Activated CD4-positive, alpha-beta T cell treated with anti-CD3 and anti-CD28 coated beads for 36 hours (primary cell): ENCODE results near the gene GRWD1. TPM values are rescaled to one million over a fixed set of nuclear protein-coding genes. Genes with fewer than 3 reads are reported as not detected.

Source experiments
- ATAC-seq: fragments of 200-7000 bp; cut with Tn5 transposase; one replicate; pipeline ENCODE4 v1.10.0; 2021; ENCODE audit warnings: mild to moderate bottlenecking, moderate library complexity
- CTCF ChIA-PET: fragments of 350-600 bp; sonication (Branson Sonifier 250); formaldehyde crosslinking; loops from one replicate; lab custom pipeline; 2021; ENCODE audit warnings: antibody characterized with exemption; lab: Charles Lee
- POLR2A ChIA-PET: fragments of 350-600 bp; sonication (Branson Sonifier 250); formaldehyde crosslinking; loops from one replicate; lab custom pipeline; 2021; ENCODE audit warnings: antibody characterized with exemption, inconsistent platforms; lab: Charles Lee
- DNase-seq: peaks from one replicate; pipeline ENCODE4 v3.0.0-alpha.2; 2020
- H3K27ac Mint-ChIP-seq: one replicate; pipeline ENCODE4 v1.8.0; 2021; ENCODE audit warnings: mixed read lengths
- H3K27me3 Mint-ChIP-seq: one replicate; pipeline ENCODE4 v1.8.0; 2021; ENCODE audit warnings: mixed read lengths
- H3K36me3 Mint-ChIP-seq: one replicate; pipeline ENCODE4 v1.8.0; 2021; ENCODE audit warnings: low read depth, mixed read lengths
- H3K4me1 Mint-ChIP-seq: one replicate; pipeline ENCODE4 v1.8.0; 2021; ENCODE audit warnings: mixed read lengths
- H3K4me3 Mint-ChIP-seq: one replicate; pipeline ENCODE4 v1.8.0; 2021; ENCODE audit warnings: mild to moderate bottlenecking, moderate library complexity, mixed read lengths
- H3K9me3 Mint-ChIP-seq: one replicate; pipeline ENCODE4 v1.8.0; 2021; ENCODE audit warnings: low read depth, mixed read lengths
- intact Hi-C, 2 experiments: fragments of 100-400 bp; cut with DNase I in 1 of 2; cut with micrococcal nuclease in 1 of 2; formaldehyde crosslinking; loops; one replicate each; pipeline versions ENCODE4 v1.14.2 to v1.15.1; 2022 to 2024; cut with DNase I, micrococcal nuclease
- total RNA-seq, 2 experiments: library from RNA; stranded (reverse); gene quantifications; one replicate each; pipeline ENCODE4 v1.2.3, GENCODE V29; 2021

GRWD1 gene
- total RNA-seq, 2 experiments from 2014 or later: 43.4 to 51.3 TPM

- ChIA-PET POLR2A (interaction anchor here (0.6 kb wide), 1 partner anchor 26 kb away, joined by 4 read pairs; no protein-coding TSS in a partner anchor), CTCF (interaction anchor here (0.6 to 1.5 kb wide), 7 partner anchors 9 to 164 kb away, joined by 3 to 4 read pairs (median 3); no protein-coding TSS in a partner anchor)
- H3K4me3 Mint-ChIP-seq: peak overlapping the region; percentile 86
- no peaks in the 10 kb centered on the region for H3K9me3 Mint-ChIP-seq
- peak; percentile 31 for DNase-seq
- peaks cover 37% of the 10 kb centered on the region for H3K4me1 Mint-ChIP-seq
- H3K27me3 Mint-ChIP-seq: peaks cover 20% of the 10 kb centered on the region
- H3K27ac Mint-ChIP-seq: peak overlapping the region; percentile 89
- intact Hi-C loops: loop anchor here (1.0 to 5.0 kb wide), 17 partner anchors 23 to 276 kb away; partner anchors contain the start of genes SYNGR4 (in 2 of the 2), CYTH2 (in 1 of the 2), KDELR1 (in 1 of the 2) and LIG1 (in 1 of the 2)
- peaks cover 35% of the 10 kb centered on the region for H3K36me3 Mint-ChIP-seq
- ATAC-seq: peak; percentile 16
These were observed 552 bp upstream of the GRWD1 start for GRCh38 chr19:48445256-48445605.

GRCh38 chr19:48446579-48446978 lies 796 bp downstream of the GRWD1 start:
- peak overlapping the region; percentile 89 for H3K27ac Mint-ChIP-seq
- ATAC-seq: no peak
- H3K9me3 Mint-ChIP-seq: no peaks in the 10 kb centered on the region
- peaks cover 45% of the 10 kb centered on the region for H3K36me3 Mint-ChIP-seq
- POLR2A ChIA-PET: no interaction called here
- DNase-seq: no peak
- CTCF ChIA-PET: interaction anchor here (0.6 to 1.9 kb wide), 2 partner anchors 43 to 207 kb away, joined by 3 to 5 read pairs; no protein-coding TSS in a partner anchor
- peaks cover 37% of the 10 kb centered on the region for H3K4me1 Mint-ChIP-seq
- H3K4me3 Mint-ChIP-seq: peak overlapping the region; percentile 86
- H3K27me3 Mint-ChIP-seq: peaks cover 17% of the 10 kb centered on the region
- intact Hi-C loops: loop anchor here in 1 of 2 experiments (5.0 kb wide), 1 partner anchor 124 kb away; a partner anchor contains a TSS

GRCh38 chr19:48448563-48448962 lies 2.8 kb downstream of the GRWD1 start:
- ChIA-PET CTCF (interaction anchor here (0.8 kb wide), 1 partner anchor 136 kb away, joined by 4 read pairs; no protein-coding TSS in a partner anchor), POLR2A (no interaction called here)
- Mint-ChIP-seq H3K36me3 (peaks cover 49% of the 10 kb centered on the region), H3K4me1 (peaks cover 37% of the 10 kb centered on the region), H3K27me3 (peaks cover 9% of the 10 kb centered on the region), H3K27ac (no peak overlapping the region), H3K9me3 (no peaks in the 10 kb centered on the region), H3K4me3 (no peak overlapping the region)
- no peak for ATAC-seq
- DNase-seq: no peak
- intact Hi-C loops: loop anchor here in 1 of 2 experiments (5.0 kb wide), 1 partner anchor 126 kb away; a partner anchor contains a TSS

GRCh38 chr19:48450441-48450840 lies 4.7 kb downstream of the GRWD1 start:
- Mint-ChIP-seq H3K36me3 (peaks cover 55% of the 10 kb centered on the region), H3K27ac (no peak overlapping the region), H3K27me3 (no peaks in the 10 kb centered on the region), H3K9me3 (no peaks in the 10 kb centered on the region), H3K4me3 (no peak overlapping the region), H3K4me1 (peaks cover 24% of the 10 kb centered on the region)
- intact Hi-C loops: no loop called here
- ChIA-PET CTCF (no interaction called here), POLR2A (no interaction called here)
- no peak for ATAC-seq
- DNase-seq: no peak

DNA sequence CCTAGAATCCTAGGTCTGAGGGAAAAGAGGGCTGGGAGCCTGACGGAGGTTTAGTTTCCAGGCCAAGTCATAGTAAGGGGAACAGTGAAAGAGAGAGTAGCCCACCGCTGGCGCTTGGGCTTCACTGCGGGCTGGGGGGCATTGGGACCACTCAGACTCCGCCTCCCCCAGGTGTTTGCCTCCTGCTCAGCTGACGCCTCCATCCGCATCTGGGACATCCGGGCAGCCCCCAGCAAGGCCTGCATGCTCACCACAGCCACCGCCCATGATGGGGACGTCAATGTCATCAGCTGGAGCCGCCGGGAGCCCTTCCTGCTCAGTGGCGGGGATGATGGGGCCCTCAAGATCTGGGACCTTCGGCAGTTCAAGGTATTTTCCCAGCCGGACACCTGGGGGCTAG lies 5.1 kb downstream of the GRWD1 start:
- Mint-ChIP-seq H3K36me3 (peaks cover 54% of the 10 kb centered on the region), H3K4me3 (no peak overlapping the region), H3K27ac (no peak overlapping the region), H3K27me3 (no peaks in the 10 kb centered on the region), H3K4me1 (peaks cover 21% of the 10 kb centered on the region), H3K9me3 (no peaks in the 10 kb centered on the region)
- ChIA-PET CTCF (interaction anchor here (0.6 to 1.2 kb wide), 2 partner anchors 10 to 15 kb away, joined by 3 read pairs; no protein-coding TSS in a partner anchor), POLR2A (no interaction called here)
- DNase-seq: no peak
- no peak for ATAC-seq
- intact Hi-C loops: no loop called here

DNA sequence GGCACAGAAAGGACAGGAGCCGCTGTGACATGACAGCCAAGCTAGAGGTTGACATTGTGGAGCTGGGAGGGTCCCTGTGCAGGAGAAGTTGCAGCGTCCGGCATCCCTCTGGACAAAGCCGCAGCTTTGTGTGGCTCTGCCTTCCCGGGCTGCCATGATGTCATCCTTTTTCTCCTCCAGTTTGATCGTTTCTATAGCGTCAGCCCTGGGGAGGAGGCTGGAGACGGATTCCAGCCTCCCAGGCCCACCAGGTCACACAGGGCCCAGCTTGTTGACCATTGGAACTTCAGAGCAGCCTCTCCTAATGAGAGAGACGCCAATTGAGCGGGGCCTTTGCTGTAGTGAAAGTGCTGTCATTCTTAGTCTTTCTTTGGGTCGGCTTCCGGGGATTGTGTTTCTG lies 5.8 kb downstream of the GRWD1 start:
- H3K4me3 Mint-ChIP-seq: no peak overlapping the region
- no peaks in the 10 kb centered on the region for H3K27me3 Mint-ChIP-seq
- no peak for DNase-seq
- intact Hi-C loops: no loop called here
- ChIA-PET POLR2A (interaction anchor here (0.6 to 0.7 kb wide), 2 partner anchors 10 to 190 kb away, joined by 3 to 4 read pairs; no protein-coding TSS in a partner anchor), CTCF (interaction anchor here (0.6 to 1.2 kb wide), 2 partner anchors 11 to 14 kb away, joined by 3 read pairs; no protein-coding TSS in a partner anchor)
- ATAC-seq: no peak
- no peaks in the 10 kb centered on the region for H3K9me3 Mint-ChIP-seq
- H3K36me3 Mint-ChIP-seq: peaks cover 47% of the 10 kb centered on the region
- peaks cover 18% of the 10 kb centered on the region for H3K4me1 Mint-ChIP-seq
- H3K27ac Mint-ChIP-seq: no peak overlapping the region

- no peak for ATAC-seq
- no peak overlapping the region for H3K27ac Mint-ChIP-seq
- intact Hi-C loops: no loop called here
These were observed 6.8 kb downstream of the GRWD1 start for GRCh38 chr19:48452289-48453190.

DNA sequence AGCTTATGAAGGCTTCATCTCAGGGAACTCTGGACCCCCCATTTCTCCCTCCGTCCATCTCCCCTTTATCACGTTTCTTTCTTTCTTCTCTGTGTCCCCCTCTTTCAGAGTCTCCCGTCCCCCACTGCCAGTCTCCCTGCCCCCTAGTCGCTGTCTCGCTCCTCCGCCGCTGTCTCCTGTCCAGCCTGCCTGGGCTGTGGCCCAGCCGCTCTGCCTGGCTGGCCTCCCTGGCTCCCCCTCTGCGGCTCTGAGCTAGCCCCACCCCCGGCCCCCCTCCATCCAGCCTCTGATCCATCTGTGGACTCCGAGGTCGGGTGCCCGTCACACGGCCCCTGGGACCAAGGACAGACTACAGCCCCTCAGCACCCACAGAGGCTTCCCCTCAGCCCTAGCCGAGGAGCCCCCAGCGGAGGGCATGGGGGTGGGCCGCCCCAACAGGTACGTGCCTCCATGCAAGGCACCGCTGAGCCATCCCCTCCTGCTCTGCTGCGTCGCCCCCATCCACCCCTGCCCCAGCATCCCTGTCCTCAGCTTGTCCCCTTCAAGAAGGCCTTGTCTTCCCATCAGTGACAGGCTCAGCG lies 8.5 kb downstream of the GRWD1 start:
- Mint-ChIP-seq H3K36me3 (peaks cover 36% of the 10 kb centered on the region), H3K27ac (no peak overlapping the region)
- no peak for ATAC-seq

More at GRCh38 chr19:48452289-48453190, 6.8 kb downstream of the GRWD1 start:
- no peaks in the 10 kb centered on the region for H3K27me3 Mint-ChIP-seq
- no peak for DNase-seq
- ChIA-PET POLR2A (interaction anchor here (0.6 kb wide), 1 partner anchor 40 kb away, joined by 8 read pairs; no protein-coding TSS in a partner anchor), CTCF (interaction anchor here (1.2 kb wide), 1 partner anchor 13 kb away, joined by 3 read pairs; no protein-coding TSS in a partner anchor)
- H3K4me3 Mint-ChIP-seq: no peak overlapping the region
- H3K36me3 Mint-ChIP-seq: peaks cover 46% of the 10 kb centered on the region
- no peaks in the 10 kb centered on the region for H3K9me3 Mint-ChIP-seq
- H3K4me1 Mint-ChIP-seq: peaks cover 12% of the 10 kb centered on the region

GRCh38 chr19:48455171-48455907 lies 9.6 kb downstream of the GRWD1 start, which contains the start of gene KCNJ14:
Gene KCNJ14 (plus strand): TSS chr19:48455574. CDS start chr19:48461725, 6,151 bp downstream.
- no peak for DNase-seq
- H3K4me3 Mint-ChIP-seq: no peak within 1 kb of the TSS
- no peak within 1 kb of the TSS for H3K27ac Mint-ChIP-seq
- H3K36me3 Mint-ChIP-seq: peaks cover 32% of the 10 kb centered on the region
- H3K9me3 Mint-ChIP-seq: no peaks in the 10 kb centered on the region
- no peaks in the 10 kb centered on the region for H3K4me1 Mint-ChIP-seq
- no peaks in the 10 kb centered on the region for H3K27me3 Mint-ChIP-seq
- intact Hi-C loops: no loop called here
- no peak for ATAC-seq
- ChIA-PET POLR2A (no interaction called here), CTCF (no interaction called here)

More for the DNA sequence above, 8.5 kb downstream of the GRWD1 start:
- POLR2A ChIA-PET: no interaction called here
- H3K4me1 Mint-ChIP-seq: no peaks in the 10 kb centered on the region
- DNase-seq: no peak
- intact Hi-C loops: no loop called here
- H3K9me3 Mint-ChIP-seq: no peaks in the 10 kb centered on the region
- no peak overlapping the region for H3K4me3 Mint-ChIP-seq
- H3K27me3 Mint-ChIP-seq: no peaks in the 10 kb centered on the region
- CTCF ChIA-PET: no interaction called here

GRCh38 chr19:48455908-48456562 lies 10.3 kb downstream of the GRWD1 start:
- ATAC-seq (no peak), DNase-seq (no peak)
- Mint-ChIP-seq H3K27ac (no peak overlapping the region), H3K36me3 (peaks cover 28% of the 10 kb centered on the region), H3K4me1 (no peaks in the 10 kb centered on the region), H3K27me3 (no peaks in the 10 kb centered on the region), H3K4me3 (no peak overlapping the region), H3K9me3 (no peaks in the 10 kb centered on the region)
- intact Hi-C loops: no loop called here
- CTCF ChIA-PET: no interaction called here
- POLR2A ChIA-PET: no interaction called here
